NCI-H128 (cell line): ENCODE data around the gene THSD4.

Source experiments
- DNase-seq: peaks from one replicate; lab custom pipeline; 2025; ENCODE audit not compliant: unreplicated experiment; lab: John Stamatoyannopoulos, UW

The THSD4 gene

DNA sequence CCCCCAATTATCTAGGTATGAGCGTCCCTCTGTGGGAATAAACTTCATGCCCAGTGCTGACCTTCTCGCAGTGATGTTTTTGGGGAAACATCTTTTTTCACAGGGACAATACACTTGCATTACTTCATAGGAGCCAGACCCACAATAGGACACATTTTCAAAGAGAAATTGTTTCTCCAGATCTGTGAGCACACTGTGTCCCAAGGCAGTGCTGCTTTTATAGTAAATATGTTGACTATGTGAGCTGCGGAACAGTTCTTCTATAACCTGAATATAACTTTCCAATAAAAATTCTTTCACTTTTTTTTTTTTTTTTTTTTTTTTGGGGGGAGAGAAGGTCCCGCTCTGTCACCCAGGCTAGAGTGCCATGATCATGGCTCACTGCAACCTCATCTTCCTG lies 17.4 kb upstream of the THSD4 start:
- no peak for DNase-seq

GRCh38 chr15:71098920-71099319 lies 16.4 kb upstream of the THSD4 start:
- no peak for DNase-seq

DNA sequence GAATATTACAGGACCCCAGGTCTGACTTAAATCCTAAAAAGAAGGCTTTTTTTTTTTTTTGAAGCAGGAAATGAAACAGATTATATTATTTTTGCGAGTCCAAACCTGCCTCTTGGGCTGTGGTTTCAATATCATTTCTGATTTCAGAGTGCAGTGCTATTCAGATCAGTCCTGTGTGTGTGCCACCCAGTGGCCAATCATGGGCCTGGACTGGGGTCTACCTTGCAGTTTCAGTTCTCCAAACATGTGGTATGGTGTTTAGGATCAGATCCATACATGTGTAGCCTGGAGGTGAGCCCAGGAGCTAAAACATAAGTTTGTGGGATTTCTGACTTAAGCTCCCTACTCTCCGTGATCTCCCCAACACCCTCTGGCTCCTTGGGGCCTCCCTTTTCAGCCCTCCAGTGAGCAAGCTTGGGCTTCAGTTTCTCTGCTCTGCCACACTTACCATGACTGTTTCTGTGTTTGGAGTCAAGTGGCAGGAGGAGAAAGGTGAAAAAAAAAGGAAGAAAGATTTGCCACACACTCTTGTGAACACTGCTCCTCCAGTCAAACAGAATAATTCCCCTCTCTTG lies 12.1 kb upstream of the THSD4 start:
- no peak for DNase-seq

- DNase-seq: no peak
Observed at GRCh38 chr15:71104636-71105035, 10.6 kb upstream of the THSD4 start.

GRCh38 chr15:71105444-71105843 lies 9.8 kb upstream of the THSD4 start:
- DNase-seq: no peak

DNA sequence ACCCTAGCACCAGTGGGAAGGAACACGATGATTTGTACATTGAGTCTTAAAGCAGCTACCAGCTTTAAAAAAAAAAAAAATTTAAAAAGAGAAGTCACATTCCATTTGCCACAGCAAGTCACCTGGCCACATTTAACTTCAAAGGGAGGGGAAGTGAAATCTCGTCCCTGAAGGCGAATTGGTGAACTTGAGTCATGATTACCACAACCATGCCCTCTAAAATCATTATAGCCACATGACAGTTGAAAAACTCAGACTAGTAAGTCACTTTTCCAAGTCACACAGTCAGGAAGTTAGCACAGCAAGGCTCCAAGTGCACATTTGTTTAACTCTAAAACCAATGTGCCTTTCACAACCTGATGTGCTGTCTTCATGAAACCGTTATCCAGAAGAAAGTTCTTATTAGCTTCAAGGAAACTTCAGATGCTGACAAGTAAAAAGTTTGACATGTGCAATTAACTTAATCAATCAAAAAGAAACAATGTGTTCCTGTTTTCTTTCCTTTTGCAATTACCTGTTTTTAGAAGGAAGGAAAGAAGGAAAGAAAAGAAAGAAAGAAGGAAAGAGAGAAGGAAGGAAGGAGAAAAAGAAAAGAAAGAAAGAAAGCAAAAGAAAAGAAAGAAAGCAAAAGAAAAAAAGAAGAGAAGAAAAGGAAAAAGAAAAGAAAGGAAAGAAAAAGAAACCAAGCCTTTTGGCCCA lies 8.3 kb upstream of the THSD4 start:
- DNase-seq: no peak

DNA sequence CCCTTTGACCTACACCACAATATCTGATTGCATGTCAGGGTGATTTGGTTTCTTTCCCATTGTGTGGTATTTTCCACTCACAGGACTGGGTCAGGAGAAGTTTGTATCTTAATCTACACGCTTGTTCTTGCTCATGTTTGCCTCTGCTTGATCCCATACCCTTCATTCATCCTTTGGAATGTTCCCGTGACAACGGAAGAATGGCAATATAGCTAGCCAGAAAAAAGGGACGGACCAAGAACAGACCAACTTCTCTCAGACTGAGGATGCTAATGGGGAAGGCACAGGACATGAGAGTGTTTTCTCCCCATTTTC lies 7.8 kb upstream of the THSD4 start:
- DNase-seq: no peak

- DNase-seq: no peak
Observed at GRCh38 chr15:71109130-71109529, 6.1 kb upstream of the THSD4 start.

DNA sequence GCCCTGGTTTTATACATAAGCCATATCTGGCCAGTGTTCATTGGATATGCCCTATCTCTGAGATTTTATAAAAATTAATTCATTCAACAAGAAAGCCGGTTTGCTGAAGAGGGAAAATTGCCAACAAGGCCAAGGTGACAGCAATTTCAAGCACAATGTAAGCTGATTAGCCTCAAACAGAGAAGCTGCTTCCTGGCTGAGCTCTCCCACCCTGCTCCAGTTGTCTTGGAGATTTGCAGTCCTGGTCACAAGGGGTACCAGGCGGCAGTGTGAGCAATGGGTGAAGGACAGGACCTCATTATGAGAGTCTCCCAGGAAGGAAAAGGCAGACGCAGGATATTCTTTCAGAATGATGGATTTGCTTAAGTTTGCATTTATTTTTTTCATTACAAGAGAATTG lies 5.4 kb upstream of the THSD4 start:
- no peak for DNase-seq

- DNase-seq: no peak
Observed at GRCh38 chr15:71110405-71111180, 4.7 kb upstream of the THSD4 start.

DNA sequence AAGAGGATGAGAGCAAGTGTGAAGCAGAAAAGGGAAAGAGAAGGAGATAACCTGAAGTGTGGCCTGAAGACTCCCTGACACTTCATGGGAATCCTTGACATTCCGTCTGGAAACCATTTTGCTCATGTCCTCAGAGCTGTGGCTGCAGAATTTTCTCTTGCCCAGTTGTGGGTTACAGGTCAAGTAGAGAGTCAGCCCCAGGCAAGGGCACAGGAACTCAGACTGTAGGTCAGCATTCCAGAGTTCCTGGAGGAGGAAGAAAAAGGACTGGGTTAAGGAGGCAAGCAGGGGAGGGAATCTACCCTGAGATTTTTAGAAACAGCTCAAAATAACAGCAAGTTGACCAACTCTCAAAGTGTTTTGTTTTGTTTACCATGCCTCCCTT lies 4.1 kb upstream of the THSD4 start:
- no peak for DNase-seq

DNA sequence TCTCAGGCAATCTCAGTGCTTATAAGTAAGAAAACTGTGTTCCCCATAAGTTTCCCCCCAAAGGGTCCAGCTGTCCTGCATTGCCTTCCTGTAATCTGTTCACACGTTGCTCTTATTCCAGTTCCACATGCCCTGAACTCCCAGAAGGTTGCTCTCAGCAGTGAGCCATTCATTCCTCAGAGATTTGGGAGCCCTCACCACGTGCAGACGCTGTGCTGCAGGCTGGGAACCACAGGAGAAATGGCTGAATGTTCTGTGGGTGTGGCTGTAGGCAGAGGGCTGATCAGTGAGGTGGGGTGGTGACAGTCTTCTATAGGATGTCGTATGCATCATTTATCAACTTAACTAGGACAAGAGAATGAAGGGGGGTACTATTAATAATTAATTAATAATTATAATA lies 3.3 kb upstream of the THSD4 start:
- DNase-seq: no peak

GRCh38 chr15:71112429-71112828 lies 2.8 kb upstream of the THSD4 start:
- no peak for DNase-seq

- no peak for DNase-seq
Observed at GRCh38 chr15:71114066-71114680, 1.1 kb upstream of the THSD4 start.

- no peak for DNase-seq
Observed at GRCh38 chr15:71115567-71116351, 488 bp downstream of the THSD4 start.

- DNase-seq: no peak
Observed at GRCh38 chr15:71116366-71116765, 1.1 kb downstream of the THSD4 start.

DNA sequence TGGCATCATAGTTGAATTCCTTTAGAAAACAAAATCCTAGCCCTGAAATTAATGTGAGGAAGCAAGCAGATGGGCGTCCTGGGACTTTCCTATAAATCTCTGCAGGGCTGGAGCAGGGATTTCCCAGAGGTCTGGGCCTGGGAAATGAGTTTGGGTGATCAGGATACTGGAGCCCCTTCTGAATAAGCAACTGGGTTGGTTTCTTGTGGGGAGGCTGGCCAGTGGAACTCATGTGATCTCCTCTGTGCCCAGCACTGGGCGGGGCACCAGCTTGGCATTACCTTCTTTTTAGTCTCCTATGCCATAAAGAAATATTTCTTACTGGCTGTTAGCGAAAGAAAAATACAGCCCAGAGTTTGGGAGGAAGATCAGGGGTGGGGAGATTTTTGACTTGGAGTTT lies 1.7 kb downstream of the THSD4 start:
- no peak for DNase-seq

DNA sequence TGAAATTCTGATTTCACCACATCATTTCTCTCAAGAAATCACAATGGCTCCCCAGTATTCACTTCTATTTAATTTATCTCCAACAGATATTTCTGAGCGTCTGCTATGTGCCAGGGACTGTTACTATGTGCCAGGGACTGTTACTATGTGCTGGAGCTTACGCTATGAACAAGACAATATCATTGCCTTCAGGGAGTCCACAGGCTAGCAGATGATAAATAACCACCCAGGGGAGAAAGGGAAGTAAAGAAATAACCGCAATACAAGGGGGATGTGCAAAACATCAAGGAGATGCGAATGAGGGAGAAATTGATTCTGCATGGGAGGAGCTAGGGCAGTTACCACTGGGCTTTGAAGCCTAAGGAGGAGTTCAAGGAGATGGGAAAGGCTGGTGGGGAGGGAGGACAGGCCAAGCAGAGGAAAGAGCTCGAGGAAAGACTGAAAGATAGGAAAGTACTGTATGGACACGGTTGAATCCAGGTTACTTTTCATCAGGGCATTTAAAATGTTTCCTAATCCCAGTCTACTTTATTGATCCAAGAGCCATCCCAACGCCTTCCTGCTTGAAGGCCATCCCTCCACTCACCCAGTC lies 2.5 kb downstream of the THSD4 start:
- no peak for DNase-seq

GRCh38 chr15:71118345-71118744 lies 3.1 kb downstream of the THSD4 start:
- no peak for DNase-seq

GRCh38 chr15:71118881-71119632 lies 3.8 kb downstream of the THSD4 start:
- no peak for DNase-seq
